Sigmoid colon (tissue), 3 donors: ENCODE measurements around the gene FAM50B.

Source experiments
- CTCF ChIP-seq, 4 experiments: fragments of 450-650 bp in 3 of 4; fragments of 200-600 bp in 1 of 4; IDR thresholded peaks; one replicate each; pipeline ENCODE4 v1.5.1; 2016 to 2019; ENCODE audit warnings: antibody characterized with exemption in 4 of 4, mild to moderate bottlenecking in 3 of 4, moderate library complexity in 2 of 4
- POLR2A ChIP-seq, 2 donors: fragments of 450-650 bp; IDR thresholded peaks; one replicate each; pipeline ENCODE4 v1.6.1; 2016; ENCODE audit warnings: antibody characterized with exemption in 2 of 2, mild to moderate bottlenecking in 2 of 2, moderate library complexity in 2 of 2

- TF ChIP-seq CTCF (IDR thresholded peaks at IDR 0.05) (no peak), POLR2A (IDR thresholded peaks at IDR 0.05) (no peak)
These were observed 35.0 kb downstream of the FAM50B start for GRCh38 chr6:3884007-3884745.
